GM20431 (cell line): Measurements from ENCODE around the gene ITPR1.

Experiments used
- in situ Hi-C: fragments of 300-500 bp; cut with MseI, MboI; formaldehyde crosslinking; loops from one replicate; pipeline ENCODE4 v1.15.0; 2020; ENCODE audit warnings: low sequenced_read_pairs; ENCODE audit not compliant: unreplicated experiment

ITPR1 gene

GRCh38 chr3:4852780-4853748 lies 359.9 kb downstream of the ITPR1 start:
- in situ Hi-C loops, result no loop called here

GRCh38 chr3:4853749-4854140 lies 360.6 kb downstream of the ITPR1 start:
- in situ Hi-C loops, result no loop called here

- in situ Hi-C loops, result no loop called here
These were observed 362.5 kb downstream of the ITPR1 start for GRCh38 chr3:4855676-4856075.

GRCh38 chr3:4856136-4856535 lies 363.0 kb downstream of the ITPR1 start:
- in situ Hi-C loops, result no loop called here

- in situ Hi-C loops, result no loop called here
These were observed 363.4 kb downstream of the ITPR1 start for GRCh38 chr3:4856564-4856963.

GRCh38 chr3:4856986-4857385 lies 363.8 kb downstream of the ITPR1 start:
- in situ Hi-C loops, result no loop called here

GRCh38 chr3:4859788-4860187 lies 366.6 kb downstream of the ITPR1 start:
- in situ Hi-C loops, result no loop called here

GRCh38 chr3:4862973-4863372 lies 369.8 kb downstream of the ITPR1 start:
- in situ Hi-C loops, result no loop called here

- in situ Hi-C loops, result no loop called here
These were observed 371.4 kb downstream of the ITPR1 start for GRCh38 chr3:4864503-4864902.

GRCh38 chr3:4865714-4866113 lies 372.6 kb downstream of the ITPR1 start:
- in situ Hi-C loops, result no loop called here

GRCh38 chr3:4866866-4867265 lies 373.7 kb downstream of the ITPR1 start:
- in situ Hi-C loops, result no loop called here

GRCh38 chr3:4877173-4877787 lies 384.1 kb downstream of the ITPR1 start:
- in situ Hi-C loops, result no loop called here

- in situ Hi-C loops, result no loop called here
These were observed 387.7 kb downstream of the ITPR1 start for GRCh38 chr3:4880850-4881249.

- in situ Hi-C loops, result no loop called here
These were observed 389.4 kb downstream of the ITPR1 start for GRCh38 chr3:4882548-4882947.

- in situ Hi-C loops, result no loop called here
These were observed 389.9 kb downstream of the ITPR1 start for GRCh38 chr3:4883011-4883410.

GRCh38 chr3:4884888-4885287 lies 391.7 kb downstream of the ITPR1 start:
- in situ Hi-C loops, result no loop called here

GRCh38 chr3:4885316-4885715 lies 392.2 kb downstream of the ITPR1 start:
- in situ Hi-C loops, result no loop called here

GRCh38 chr3:4886448-4886847 lies 393.3 kb downstream of the ITPR1 start:
- in situ Hi-C loops, result no loop called here

GRCh38 chr3:4887177-4887576 lies 394.0 kb downstream of the ITPR1 start:
- in situ Hi-C loops, result no loop called here

- in situ Hi-C loops, result no loop called here
These were observed 396.0 kb downstream of the ITPR1 start for GRCh38 chr3:4888913-4889846.
